ENCODE results near the gene PEMT. TPM values are rescaled to one million over a fixed set of nuclear protein-coding genes. Genes with fewer than 3 reads are reported as not detected.
"Not testable (repeated sequence)": the region's sequence is repeated elsewhere in the genome, so short reads cannot be mapped to it uniquely, and the experiment has no call there.

Gene PEMT
- total RNA-seq, result 17.0 and 22.5 TPM in 2 replicates

GRCh38 chr17:17591355-17592298 lies at the start of gene PEMT:
TSS of gene PEMT (minus strand) at chr17:17591708. CDS start at chr17:17591626, 82 bp downstream.
- intact Hi-C loops (cut with micrococcal nuclease), result loop anchor here (1.0 to 10.0 kb wide), 6 partner anchors 95 to 1637 kb away; partner anchors contain the start of genes ATPAF2, DRC3, GID4 and MED9

- intact Hi-C loops (cut with micrococcal nuclease), result not testable (repeated sequence)
Measured at GRCh38 chr17:17639661-17640270, 48.3 kb upstream of the PEMT start.

GRCh38 chr17:17638467-17638866 lies 47.0 kb upstream of the PEMT start:
- intact Hi-C loops (cut with micrococcal nuclease), result no loop called here

GRCh38 chr17:17636272-17636885 lies 44.9 kb upstream of the PEMT start:
- intact Hi-C loops (cut with micrococcal nuclease), result no loop called here

- intact Hi-C loops (cut with micrococcal nuclease), result not testable (repeated sequence)
Measured at GRCh38 chr17:17635537-17636271, 44.2 kb upstream of the PEMT start.

GRCh38 chr17:17635126-17635525 lies 43.6 kb upstream of the PEMT start:
- intact Hi-C loops (cut with micrococcal nuclease), result no loop called here

- intact Hi-C loops (cut with micrococcal nuclease), result no loop called here
Measured at GRCh38 chr17:17633310-17633709, 41.8 kb upstream of the PEMT start.

GRCh38 chr17:17632690-17633089 lies 41.2 kb upstream of the PEMT start:
- intact Hi-C loops (cut with micrococcal nuclease), result not testable (repeated sequence)

- intact Hi-C loops (cut with micrococcal nuclease), result no loop called here
Measured at GRCh38 chr17:17628388-17629008, 37.0 kb upstream of the PEMT start.

GRCh38 chr17:17626840-17627239 lies 35.3 kb upstream of the PEMT start:
- intact Hi-C loops (cut with micrococcal nuclease), result no loop called here

- intact Hi-C loops (cut with micrococcal nuclease), result no loop called here
Measured at GRCh38 chr17:17626151-17626805, 34.8 kb upstream of the PEMT start.

GRCh38 chr17:17624741-17625140 lies 33.2 kb upstream of the PEMT start:
- intact Hi-C loops (cut with micrococcal nuclease), result no loop called here

- intact Hi-C loops (cut with micrococcal nuclease), result no loop called here
Measured at GRCh38 chr17:17623904-17624303, 32.4 kb upstream of the PEMT start.

GRCh38 chr17:17621254-17621653 lies 29.7 kb upstream of the PEMT start:
- intact Hi-C loops (cut with micrococcal nuclease), result no loop called here

GRCh38 chr17:17613708-17614114 lies 22.2 kb upstream of the PEMT start:
- intact Hi-C loops (cut with micrococcal nuclease), result loop anchor here (1.0 kb wide), 1 partner anchor 117 kb away; the partner anchor contains the start of gene RASD1

- intact Hi-C loops (cut with micrococcal nuclease), result loop anchor here (1.0 kb wide), 1 partner anchor 116 kb away; the partner anchor contains the start of gene RASD1
Measured at GRCh38 chr17:17612085-17613022, 20.8 kb upstream of the PEMT start.

- intact Hi-C loops (cut with micrococcal nuclease), result no loop called here
Measured at GRCh38 chr17:17609121-17609520, 17.6 kb upstream of the PEMT start.

- intact Hi-C loops (cut with micrococcal nuclease), result no loop called here
Measured at GRCh38 chr17:17606416-17607000, 15.0 kb upstream of the PEMT start.

- intact Hi-C loops (cut with micrococcal nuclease), result no loop called here
Measured at GRCh38 chr17:17605729-17606088, 14.2 kb upstream of the PEMT start.
